ENCODE data around the gene FN1. TPM values are rescaled to one million over a fixed set of nuclear protein-coding genes. Genes with fewer than 3 reads are reported as not detected.
A peak's percentile ranks its signal among the peaks of the same experiment; 100 is the strongest.

The FN1 gene
- total and polyA plus RNA-seq, 2 of the 8 experiments (the other 6 are each of a cell fraction or from before 2014, with no cell fraction given): 42.9 to 109 TPM

GRCh38 chr2:215388002-215388728 is 47.7 kb downstream of the FN1 start:
- Histone ChIP-seq H3K27me3 (replicated peaks in 1 of 4; ENCODE audit: control insufficient read depth in 3 of 4, extremely low read depth in 1 of 4, insufficient read depth in 3 of 4, low read length in 3 of 4) (no peaks in the 10 kb centered on the region), H3K23me2 (ENCODE audit: low read depth, low read length) (no peaks in the 10 kb centered on the region), H4K20me1 (replicated peaks in 1 of 2; ENCODE audit: control insufficient read depth in 1 of 2, insufficient read depth in 2 of 2, low read length in 2 of 2) (no peaks in the 10 kb centered on the region), H3K23ac (ENCODE audit: insufficient read length) (no peak overlapping the region), H2BK5ac (ENCODE audit: low read depth, low read length) (no peak overlapping the region), H4K91ac (replicated peaks; ENCODE audit: insufficient read length, low read length) (no peak overlapping the region), H2BK120ac (replicated peaks; ENCODE audit: low read depth, low read length) (no peak overlapping the region), H2BK15ac (ENCODE audit: low read length) (no peak overlapping the region), H2BK20ac (ENCODE audit: low read length) (no peak overlapping the region), H3K27ac (ENCODE audit: low read depth, low read length) (peak overlapping the region; percentile 68), H3K36me3 (ENCODE audit: control insufficient read depth in 2 of 4, insufficient read depth in 4 of 4, low read length in 3 of 4) (peaks cover 2 to 16% (median 10%) of the 10 kb centered on the region in 4 experiments; a peak in 5 of 8 replicates), H3K79me1 (ENCODE audit: low read depth, low read length) (no peaks in the 10 kb centered on the region), H4K8ac (ENCODE audit: extremely low read depth, insufficient read depth, low read length) (no peak overlapping the region), H3K79me2 (ENCODE audit: control insufficient read depth in 1 of 2, insufficient read depth in 2 of 2, low read length in 2 of 2) (no peaks in the 10 kb centered on the region), H3K14ac (ENCODE audit: insufficient read length) (no peak overlapping the region), H2BK12ac (ENCODE audit: low read depth, low read length) (peak overlapping the region; percentile 73), H2AFZ (ENCODE audit: low read length) (no peak overlapping the region), H2AK5ac (ENCODE audit: low read depth, low read length) (no peak overlapping the region; the same call in 1 of the 2 replicates), H3K18ac (ENCODE audit: extremely low read depth, low read length) (no peak overlapping the region), H3K4ac (replicated peaks; ENCODE audit: insufficient read length, low read depth, low read length) (no peak overlapping the region), H3K56ac (replicated peaks; ENCODE audit: insufficient read length, low read depth, low read length) (no peak overlapping the region), H4K5ac (ENCODE audit: insufficient read length, low read depth, low read length) (no peak overlapping the region), H3K4me2 (ENCODE audit: insufficient read depth in 1 of 2, low read depth in 2 of 2, low read length in 2 of 2) (no peak overlapping the region), H3K9me3 (ENCODE audit: insufficient read depth in 2 of 2, low read depth in 1 of 2, low read length in 1 of 2) (no peaks in the 10 kb centered on the region), H3K4me1 (replicated peaks in 1 of 4; ENCODE audit: control insufficient read depth in 3 of 4, insufficient read depth in 4 of 4, low read length in 3 of 4) (peaks cover 2 to 6% (median 4%) of the 10 kb centered on the region in 4 experiments; a peak in 4 of 7 replicates), H3K9ac (replicated peaks in 1 of 4; ENCODE audit: extremely low read depth in 1 of 4, low read depth in 3 of 4, low read length in 3 of 4) (no peak overlapping the region), H3K4me3 (ENCODE audit: extremely low read depth in 1 of 4, insufficient read depth in 2 of 4, low read depth in 3 of 4, low read length in 4 of 4) (no peak overlapping the region)
- ChIA-PET POLR2A (ENCODE audit: partially characterized antibody) (no interaction called here), CTCF (ENCODE audit: partially characterized antibody) (interaction anchor here (0.6 kb wide), 1 partner anchor 162 kb away, joined by 3 read pairs; no protein-coding TSS in a partner anchor)
- FAIRE-seq (no peak), DNase-seq (ENCODE audit: low read depth in 1 of 2, low spot score in 2 of 2) (no peak)
- WGBS, 2 experiments (ENCODE audit: extremely low coverage in 1 of 2, insufficient coverage in 1 of 2, insufficient read length in 1 of 2, insufficient replicate concordance in 2 of 2, low coverage in 1 of 2, low lambda C conversion rate in 2 of 2, missing lambda C conversion rate in 1 of 2): 91% methylated on average over 7 of the region's 7 CpGs; no CpG with 5 or more reads in 1 of the 2 experiments
- TF ChIP-seq SUZ12 (IDR thresholded peaks at IDR 0.05; ENCODE audit: low read length) (no peak), ASH2L (IDR thresholded peaks at IDR 0.05; ENCODE audit: low read length) (no peak), RAD21 (IDR thresholded peaks at IDR 0.05 in 1 of 2, conservative IDR thresholded peaks at IDR 0.05 in 1 of 2; ENCODE audit: low read depth in 2 of 2, low read length in 2 of 2) (no peak), GABPA (IDR thresholded peaks at IDR 0.05; ENCODE audit: borderline replicate concordance, insufficient read depth, low read length) (no peak), KDM4A (IDR thresholded peaks at IDR 0.05; ENCODE audit: low read depth, low read length, severe bottlenecking) (no peak)
